ENCODE data around the gene RNF26.

The RNF26 gene

DNA sequence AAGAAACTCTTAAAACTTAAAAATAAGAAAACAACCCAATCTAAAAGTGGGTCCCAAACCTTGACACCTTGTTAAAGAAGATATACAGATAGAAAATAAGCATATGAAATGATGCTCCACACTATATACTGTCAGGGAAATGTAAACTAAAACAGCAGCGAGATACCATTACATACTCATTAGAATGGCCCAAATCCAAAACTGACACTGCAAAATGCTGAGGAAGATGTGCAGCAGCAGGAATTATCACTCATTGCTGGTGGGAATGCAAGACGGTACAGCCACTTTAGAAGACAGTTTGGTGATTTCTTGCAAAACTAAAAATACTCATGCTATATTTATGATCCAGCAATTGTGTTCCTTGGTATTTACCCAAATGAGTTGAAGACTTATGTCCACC lies 5.0 kb upstream of the RNF26 start:
- no peak overlapping the region for H3K27ac ChIP-seq
- no peak for TF ChIP-seq ZFX (IDR thresholded peaks at IDR 0.05; ENCODE audit: borderline replicate concordance)
- TF ChIP-seq, protein P1, sequence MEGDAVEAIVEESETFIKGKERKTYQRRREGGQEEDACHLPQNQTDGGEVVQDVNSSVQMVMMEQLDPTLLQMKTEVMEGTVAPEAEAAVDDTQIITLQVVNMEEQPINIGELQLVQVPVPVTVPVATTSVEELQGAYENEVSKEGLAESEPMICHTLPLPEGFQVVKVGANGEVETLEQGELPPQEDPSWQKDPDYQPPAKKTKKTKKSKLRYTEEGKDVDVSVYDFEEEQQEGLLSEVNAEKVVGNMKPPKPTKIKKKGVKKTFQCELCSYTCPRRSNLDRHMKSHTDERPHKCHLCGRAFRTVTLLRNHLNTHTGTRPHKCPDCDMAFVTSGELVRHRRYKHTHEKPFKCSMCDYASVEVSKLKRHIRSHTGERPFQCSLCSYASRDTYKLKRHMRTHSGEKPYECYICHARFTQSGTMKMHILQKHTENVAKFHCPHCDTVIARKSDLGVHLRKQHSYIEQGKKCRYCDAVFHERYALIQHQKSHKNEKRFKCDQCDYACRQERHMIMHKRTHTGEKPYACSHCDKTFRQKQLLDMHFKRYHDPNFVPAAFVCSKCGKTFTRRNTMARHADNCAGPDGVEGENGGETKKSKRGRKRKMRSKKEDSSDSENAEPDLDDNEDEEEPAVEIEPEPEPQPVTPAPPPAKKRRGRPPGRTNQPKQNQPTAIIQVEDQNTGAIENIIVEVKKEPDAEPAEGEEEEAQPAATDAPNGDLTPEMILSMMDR (IDR thresholded peaks at IDR 0.05): no peak

DNA sequence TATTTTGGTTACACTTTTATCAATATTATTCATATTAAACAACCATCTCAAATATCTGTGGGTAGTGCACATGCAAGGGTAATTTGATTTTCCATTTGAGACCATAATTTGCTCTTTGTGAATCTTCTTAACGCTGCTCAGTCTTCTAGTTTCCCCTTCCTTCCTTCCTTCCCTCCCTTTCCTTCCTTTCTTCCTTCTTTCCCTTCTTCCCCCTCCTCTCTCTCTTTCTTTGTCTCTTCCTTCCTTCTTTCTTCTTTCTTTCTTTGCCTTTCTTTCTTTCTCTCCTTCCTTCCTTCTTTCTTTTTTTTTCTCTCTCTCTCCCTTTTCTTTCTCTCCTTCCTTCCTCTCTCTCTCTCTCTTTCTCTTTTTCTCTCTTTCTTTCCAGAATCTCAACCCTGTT lies 4.1 kb upstream of the RNF26 start:
- TF ChIP-seq, protein P1 (IDR thresholded peaks at IDR 0.05): no peak
- TF ChIP-seq ZFX (IDR thresholded peaks at IDR 0.05; ENCODE audit: borderline replicate concordance): no peak
- H3K27ac ChIP-seq: no peak overlapping the region

DNA sequence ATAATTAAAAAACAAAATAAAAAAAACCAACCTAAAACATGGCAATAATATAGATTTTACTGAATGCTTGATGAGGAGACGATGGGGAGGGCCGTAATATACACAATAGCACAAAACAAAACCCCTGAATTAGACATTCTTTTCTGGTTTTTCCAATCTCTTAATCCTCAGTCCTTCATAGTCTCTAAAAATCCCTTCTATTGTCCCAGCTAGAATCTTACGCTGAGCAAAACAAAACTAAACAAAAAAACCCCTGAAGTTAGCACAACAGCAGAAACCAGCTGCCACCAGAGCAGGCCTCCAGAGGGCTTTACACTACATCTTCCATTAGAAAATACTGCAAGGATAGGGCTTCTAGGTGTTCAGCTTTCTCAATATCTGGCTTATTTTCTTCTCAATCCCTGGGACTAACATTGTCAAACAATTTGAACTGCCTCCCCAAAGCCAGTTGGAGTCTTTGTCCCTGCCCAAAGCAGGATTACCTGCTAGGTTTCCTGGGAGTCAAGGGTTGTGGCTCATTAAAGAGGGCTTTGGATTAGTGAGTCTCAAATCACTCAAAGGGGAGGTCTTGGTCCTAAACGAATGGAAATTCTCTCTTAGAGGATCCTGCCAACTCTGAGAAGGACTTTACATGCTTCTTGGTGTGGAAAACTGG lies 2.1 kb upstream of the RNF26 start:
- TF ChIP-seq ZFX (IDR thresholded peaks at IDR 0.05; ENCODE audit: borderline replicate concordance): no peak
- TF ChIP-seq, protein P1 (IDR thresholded peaks at IDR 0.05): no peak
- H3K27ac ChIP-seq: no peak overlapping the region

DNA sequence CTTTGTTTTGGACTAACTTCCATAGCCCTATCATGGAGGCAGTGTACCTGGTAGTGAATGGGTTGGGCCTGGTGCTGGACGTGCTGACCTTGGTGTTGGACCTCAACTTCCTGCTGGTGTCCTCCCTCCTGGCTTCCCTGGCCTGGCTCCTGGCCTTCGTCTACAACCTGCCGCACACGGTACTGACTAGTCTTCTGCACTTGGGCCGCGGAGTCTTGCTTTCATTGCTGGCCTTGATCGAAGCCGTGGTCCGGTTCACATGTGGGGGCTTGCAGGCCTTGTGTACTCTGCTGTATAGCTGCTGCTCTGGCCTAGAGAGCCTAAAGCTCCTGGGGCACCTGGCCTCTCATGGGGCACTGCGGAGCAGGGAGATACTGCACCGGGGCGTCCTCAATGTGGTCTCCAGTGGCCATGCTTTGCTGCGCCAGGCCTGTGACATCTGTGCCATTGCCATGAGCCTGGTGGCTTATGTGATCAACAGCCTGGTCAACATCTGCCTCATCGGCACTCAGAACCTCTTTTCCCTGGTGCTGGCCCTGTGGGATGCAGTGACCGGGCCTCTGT lies 846 bp downstream of the RNF26 start:
- H3K27ac ChIP-seq: peak overlapping the region; percentile 79
- TF ChIP-seq, protein P1 (IDR thresholded peaks at IDR 0.05): no peak
- TF ChIP-seq ZFX (IDR thresholded peaks at IDR 0.05; ENCODE audit: borderline replicate concordance): no peak

DNA sequence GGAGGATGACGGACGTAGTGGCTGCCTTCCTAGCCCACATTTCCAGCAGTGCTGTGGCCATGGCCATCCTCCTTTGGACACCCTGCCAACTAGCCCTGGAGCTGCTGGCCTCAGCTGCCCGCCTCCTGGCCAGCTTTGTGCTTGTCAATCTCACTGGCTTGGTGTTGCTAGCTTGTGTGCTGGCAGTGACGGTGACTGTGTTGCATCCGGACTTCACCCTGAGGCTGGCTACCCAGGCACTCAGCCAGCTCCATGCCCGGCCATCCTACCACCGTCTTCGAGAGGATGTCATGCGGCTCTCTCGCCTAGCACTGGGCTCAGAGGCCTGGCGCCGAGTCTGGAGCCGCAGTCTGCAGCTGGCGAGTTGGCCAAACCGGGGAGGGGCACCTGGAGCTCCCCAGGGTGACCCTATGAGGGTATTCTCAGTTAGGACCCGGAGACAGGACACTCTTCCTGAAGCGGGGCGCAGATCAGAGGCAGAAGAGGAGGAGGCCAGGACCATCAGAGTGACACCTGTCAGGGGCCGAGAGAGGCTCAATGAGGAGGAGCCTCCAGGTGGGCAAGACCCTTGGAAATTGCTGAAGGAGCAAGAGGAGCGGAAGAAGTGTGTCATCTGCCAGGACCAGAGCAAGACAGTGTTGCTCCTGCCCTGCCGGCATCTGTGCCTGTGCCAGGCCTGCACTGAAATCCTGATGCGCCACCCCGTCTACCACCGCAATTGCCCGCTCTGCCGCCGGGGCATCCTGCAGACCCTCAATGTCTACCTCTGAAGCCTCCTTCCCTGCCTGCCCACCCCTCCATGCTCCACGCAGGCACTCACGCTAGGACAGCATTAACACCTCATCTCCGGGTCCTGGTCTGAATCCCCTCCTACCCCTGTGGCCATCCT lies 1.6 kb downstream of the RNF26 start:
- peak overlapping the region; percentile 79 for H3K27ac ChIP-seq
- TF ChIP-seq ZFX (IDR thresholded peaks at IDR 0.05; ENCODE audit: borderline replicate concordance): no peak
- TF ChIP-seq, protein P1 (IDR thresholded peaks at IDR 0.05): no peak

DNA sequence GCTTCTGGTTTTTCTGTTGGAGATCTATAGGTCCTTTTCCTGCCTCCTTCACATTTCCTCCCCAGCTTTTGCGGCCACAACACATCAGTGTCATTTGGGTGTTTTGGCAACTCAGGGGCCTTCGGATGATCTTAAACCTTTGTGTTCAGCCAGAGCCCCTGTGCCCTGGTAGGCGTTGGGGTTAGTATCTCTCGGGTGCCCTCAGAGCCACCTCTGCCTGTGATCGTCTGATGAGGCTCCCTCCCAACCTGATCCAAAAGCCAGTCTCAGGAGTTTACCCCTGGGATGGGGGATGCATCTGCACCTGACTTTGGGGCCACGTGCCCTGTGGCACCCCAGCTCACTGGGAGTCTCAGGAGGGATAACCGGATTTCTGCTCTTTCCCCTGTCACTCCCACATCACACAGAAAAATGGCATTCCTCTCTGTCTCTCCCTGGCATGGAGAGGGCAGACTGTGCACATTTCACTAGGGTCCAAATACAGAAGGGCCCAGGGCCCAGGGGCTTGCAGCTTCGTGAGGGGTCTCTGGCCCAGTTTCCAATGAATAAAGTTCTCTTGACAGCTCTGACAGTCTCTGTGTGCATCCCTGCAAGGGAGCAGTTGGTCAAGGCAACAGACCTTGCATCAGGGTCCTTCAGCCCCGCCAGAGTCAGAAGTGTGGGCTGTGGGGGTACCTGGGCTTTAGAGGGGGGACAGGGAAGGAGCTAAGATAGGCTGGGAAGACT lies 2.6 kb downstream of the RNF26 start:
- H3K27ac ChIP-seq: no peak overlapping the region

DNA sequence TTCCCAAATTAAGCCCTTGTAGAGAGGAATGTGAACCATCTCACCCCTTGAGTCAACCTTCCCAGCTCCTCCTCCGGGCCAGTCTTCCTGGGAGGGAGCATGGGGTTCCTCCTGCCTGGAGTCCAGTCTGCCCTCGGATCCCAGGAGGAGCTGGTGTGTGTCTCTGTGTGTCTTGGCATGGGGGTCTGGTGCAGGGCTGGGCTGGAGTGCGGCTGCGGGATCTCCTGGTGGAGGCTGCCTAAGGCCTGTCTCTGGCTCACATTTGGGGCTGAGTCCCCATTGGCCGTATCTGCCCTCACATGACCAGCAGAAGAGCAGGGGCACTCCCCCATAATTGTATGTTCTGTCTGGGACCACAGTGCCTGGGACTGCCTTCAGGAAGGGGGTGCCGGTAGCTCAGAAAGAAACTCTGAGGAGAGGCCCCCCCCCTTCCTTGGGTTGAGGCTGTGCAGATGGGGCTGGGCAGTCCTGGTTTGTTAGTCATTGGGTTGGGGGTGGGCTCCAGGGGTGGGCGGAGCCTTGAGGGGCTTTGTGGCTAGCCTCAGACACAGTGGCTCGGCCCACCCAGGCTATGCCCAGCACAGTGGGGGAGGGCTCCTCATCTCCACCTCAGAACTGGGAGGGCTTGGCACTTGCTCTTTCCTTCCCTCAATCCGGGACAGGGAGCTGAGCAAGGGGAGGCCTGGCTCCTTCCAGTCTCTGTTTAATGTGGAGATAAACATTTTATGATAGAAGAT lies 3.4 kb downstream of the RNF26 start:
- TF ChIP-seq ZFX (IDR thresholded peaks at IDR 0.05; ENCODE audit: borderline replicate concordance): no peak
- H3K27ac ChIP-seq: no peak overlapping the region

More for the DNA sequence above, 2.6 kb downstream of the RNF26 start:
- TF ChIP-seq ZFX (IDR thresholded peaks at IDR 0.05; ENCODE audit: borderline replicate concordance): no peak
